Islet precursor cell (in vitro differentiated cells): ENCODE results near the gene CBFB.

Source experiments
- DNase-seq: peaks from one replicate; pipeline ENCODE4 v3.0.0-alpha.2; 2018

The CBFB gene

DNA sequence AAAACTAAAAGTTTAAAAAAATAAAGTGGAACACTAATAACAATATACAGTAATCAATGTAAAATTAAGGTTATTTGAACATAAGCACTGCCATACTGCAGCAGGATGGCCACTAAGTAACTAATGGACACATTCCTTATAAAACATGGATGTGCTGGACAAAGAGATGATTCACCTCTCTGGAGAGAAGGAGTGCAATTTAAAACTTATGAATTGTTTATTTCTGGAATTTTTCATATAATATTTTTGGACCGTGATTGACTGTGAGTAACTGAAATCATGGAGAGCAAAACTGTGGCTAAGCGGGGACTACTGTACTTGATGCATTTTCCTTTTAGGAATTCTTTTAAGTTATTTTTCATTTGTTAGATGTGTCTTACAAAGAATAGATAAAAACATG is 21.8 kb downstream of the CBFB start:
- DNase-seq: no peak

DNA sequence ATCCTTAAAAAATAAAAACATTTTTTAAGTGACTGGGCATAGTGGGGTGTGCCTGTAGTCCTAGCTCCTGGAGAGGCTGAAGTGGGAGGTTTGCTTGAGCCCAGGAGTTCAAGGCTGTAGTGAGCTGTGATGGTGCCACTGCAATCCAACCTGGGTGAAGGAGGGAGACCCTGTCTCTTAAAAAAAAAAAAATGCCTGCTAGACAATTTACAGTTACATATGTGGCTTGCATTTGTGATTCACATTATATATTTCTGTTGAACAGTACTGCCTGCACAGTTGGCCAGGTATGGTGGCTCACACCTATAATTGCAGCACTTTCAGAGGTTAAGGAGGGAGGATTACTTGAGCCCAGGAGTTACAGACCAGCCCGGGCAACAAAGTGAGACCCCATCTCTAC is 23.4 kb downstream of the CBFB start:
- DNase-seq: no peak

GRCh38 chr16:67053767-67054334 is 24.9 kb downstream of the CBFB start:
- no peak for DNase-seq

- DNase-seq: no peak
Measured at GRCh38 chr16:67054901-67055300, 26.0 kb downstream of the CBFB start.

DNA sequence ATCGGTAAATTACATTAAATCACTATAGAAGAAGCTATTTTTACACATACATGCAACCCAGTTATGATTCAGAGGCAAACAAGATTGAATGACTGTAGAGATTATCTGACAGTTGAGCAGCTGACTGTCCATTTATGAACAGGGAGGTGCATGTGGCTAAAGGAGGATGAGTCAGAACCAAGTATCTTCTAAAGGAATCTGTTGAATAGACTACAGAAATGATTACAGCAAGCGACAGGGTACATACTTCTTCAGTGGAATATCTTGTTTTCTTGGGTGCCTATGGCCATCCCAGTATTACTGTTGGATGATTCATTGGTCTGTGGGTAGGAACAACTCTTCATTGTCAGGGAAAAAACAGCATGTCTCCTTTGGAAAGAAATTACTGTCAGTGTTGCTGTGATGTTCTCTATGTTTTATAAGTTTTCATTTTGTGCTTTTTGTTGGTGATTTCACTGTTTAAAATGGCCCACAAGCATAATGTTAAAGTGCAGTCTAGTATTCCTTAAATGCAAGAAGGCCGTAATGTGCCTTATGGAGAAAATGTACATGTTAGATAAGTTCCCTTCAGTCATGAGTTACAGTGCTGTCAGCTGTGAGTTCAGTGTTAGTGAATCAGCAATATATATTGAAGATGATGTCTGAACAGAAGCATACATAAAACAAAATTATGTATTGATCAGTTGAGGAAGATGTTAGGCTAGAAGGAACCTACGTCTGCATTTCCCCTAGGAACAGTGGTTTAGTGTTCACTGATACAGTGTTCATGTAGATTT is 27.0 kb downstream of the CBFB start:
- DNase-seq: no peak

DNA sequence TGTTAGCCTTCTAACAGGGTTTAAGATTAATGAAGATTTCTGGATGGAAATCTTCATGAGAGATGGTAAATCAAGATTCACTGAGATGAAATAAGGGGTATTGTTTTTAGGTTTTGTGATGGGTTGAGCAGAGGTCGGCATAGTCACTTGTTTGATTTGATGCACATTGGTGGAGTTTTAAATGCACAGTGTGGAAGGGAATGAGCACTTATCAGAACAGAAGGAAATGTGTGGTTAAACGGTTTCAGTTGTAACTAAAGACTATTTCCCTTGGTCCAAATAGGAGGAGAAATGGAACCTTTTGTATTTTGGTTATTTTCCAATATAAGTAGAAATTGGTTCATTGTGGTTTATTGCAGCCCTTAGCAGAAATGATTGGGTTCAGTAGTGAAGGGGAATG is 34.1 kb downstream of the CBFB start:
- no peak for DNase-seq

DNA sequence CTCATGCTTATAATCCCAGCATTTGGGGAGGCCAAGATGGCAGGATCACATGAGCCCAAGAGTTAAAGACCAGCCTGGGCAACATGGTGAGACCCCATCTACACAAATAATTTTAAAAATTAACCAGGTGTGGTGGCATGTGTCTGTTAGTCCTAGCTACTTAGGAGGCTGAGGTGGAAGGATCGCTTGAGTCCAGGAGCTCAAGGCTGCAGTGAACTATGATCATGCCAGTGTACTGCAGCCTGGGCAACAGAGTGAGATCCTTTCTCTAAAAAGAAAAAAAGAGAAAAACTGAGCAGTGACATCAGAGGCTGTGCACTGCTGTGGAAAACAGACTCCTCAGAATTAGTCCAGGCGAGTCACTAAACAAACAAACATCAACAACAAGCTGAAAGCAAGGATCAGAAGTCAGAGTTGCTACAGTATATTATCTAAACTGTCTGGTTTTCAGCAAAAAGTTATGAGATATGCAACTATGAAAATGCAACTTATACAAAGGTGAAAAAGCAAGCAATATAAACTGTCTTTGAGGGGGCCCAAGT is 39.3 kb downstream of the CBFB start:
- DNase-seq: no peak

GRCh38 chr16:67071476-67072048 is 42.6 kb downstream of the CBFB start:
- no peak for DNase-seq

GRCh38 chr16:67075331-67075730 is 46.4 kb downstream of the CBFB start:
- no peak for DNase-seq

GRCh38 chr16:67077871-67078270 is 48.9 kb downstream of the CBFB start:
- no peak for DNase-seq

DNA sequence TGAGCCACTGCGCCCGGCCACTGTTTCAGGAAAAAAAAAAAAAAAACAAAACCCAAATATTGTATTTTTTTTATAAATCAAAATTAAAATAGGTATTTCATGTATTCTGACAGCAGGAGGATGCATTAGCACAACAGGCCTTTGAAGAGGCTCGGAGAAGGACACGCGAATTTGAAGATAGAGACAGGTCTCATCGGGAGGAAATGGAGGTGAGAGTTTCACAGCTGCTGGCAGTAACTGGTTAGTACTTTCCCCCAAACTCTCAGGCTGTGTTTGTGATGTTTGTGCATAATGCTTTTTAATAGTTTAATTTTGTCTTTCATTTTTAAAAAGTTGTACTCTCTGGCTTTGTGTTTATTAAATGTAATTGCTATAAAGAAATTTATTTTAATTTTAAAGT is 53.2 kb downstream of the CBFB start:
- no peak for DNase-seq

DNA sequence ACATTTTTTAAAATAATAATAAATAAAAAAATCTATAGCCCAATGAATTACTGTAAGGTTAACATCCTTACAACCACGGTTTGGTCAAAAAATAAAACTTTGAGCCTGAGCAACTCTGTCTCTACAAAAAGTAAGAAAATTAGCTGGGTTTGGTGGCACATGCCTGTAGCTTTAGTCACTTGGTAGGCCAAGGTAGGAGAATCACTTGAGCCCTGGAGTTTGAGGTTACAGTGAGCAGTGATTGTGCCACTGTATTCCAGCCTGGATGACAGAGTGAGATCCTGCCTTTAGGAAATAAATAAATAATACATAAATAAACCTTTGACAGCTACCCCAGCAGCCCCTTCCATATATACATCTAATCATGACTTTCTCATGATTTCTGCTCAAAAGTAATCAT is 53.9 kb downstream of the CBFB start:
- no peak for DNase-seq

GRCh38 chr16:67084345-67085028 is 55.5 kb downstream of the CBFB start:
- DNase-seq: no peak

DNA sequence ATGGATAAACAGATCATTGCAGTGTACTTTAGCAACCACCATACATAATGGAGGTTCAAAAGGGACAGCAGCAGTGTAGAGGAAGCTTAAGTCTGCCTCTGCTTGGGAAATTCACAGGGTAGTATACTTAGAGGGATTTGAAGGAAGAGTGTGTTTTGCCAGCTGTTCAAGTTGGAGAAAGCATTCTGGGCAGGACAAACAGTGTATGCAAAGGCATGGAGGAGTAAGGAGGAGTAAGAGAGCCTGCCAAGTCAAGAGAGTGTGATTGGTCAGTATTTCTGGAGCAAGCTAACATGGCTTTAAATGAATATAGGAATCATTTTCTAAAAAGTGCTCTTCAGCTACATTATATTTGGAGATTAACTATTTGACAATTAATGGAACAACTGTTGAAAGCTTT is 57.9 kb downstream of the CBFB start:
- DNase-seq: no peak

DNA sequence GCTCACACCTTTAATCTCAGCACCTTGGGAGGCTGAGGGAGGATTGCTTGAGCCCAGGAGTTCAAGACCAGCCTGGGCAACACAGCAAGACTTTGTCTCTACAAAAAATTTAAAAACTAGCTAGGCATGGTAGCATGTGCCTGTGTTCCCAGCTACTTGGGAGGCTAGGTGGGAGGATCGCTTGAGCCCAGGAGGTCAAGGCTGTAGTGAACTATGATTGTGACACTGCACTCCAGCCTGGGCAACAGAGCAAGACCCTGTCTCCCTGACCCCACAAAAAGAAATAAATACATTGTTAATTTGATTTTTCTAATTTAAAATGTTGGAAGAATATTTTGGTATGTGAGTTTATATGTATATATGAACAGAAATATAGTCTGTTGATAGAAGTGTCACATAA is 58.3 kb downstream of the CBFB start:
- DNase-seq: no peak

GRCh38 chr16:67087803-67088202 is 58.9 kb downstream of the CBFB start:
- no peak for DNase-seq

GRCh38 chr16:67088551-67088950 is 59.6 kb downstream of the CBFB start:
- no peak for DNase-seq

DNA sequence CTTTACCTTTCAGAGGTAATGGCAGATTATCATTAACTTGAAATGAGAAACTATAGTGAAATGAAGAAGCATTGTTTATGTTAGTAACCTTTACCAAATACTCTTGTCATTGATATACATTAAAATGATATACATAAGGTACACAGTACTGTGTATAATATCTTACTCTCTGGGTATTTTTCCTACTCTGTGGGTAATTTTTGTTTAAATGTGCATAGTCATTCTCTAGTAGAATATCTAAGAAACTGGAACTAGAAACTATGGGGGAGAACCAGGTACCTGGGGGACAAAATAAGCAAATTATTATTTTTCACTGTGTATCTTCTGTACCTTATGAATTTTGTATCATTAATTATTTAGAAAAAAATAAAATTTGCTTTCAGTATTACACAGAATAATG is 60.2 kb downstream of the CBFB start:
- DNase-seq: no peak

DNA sequence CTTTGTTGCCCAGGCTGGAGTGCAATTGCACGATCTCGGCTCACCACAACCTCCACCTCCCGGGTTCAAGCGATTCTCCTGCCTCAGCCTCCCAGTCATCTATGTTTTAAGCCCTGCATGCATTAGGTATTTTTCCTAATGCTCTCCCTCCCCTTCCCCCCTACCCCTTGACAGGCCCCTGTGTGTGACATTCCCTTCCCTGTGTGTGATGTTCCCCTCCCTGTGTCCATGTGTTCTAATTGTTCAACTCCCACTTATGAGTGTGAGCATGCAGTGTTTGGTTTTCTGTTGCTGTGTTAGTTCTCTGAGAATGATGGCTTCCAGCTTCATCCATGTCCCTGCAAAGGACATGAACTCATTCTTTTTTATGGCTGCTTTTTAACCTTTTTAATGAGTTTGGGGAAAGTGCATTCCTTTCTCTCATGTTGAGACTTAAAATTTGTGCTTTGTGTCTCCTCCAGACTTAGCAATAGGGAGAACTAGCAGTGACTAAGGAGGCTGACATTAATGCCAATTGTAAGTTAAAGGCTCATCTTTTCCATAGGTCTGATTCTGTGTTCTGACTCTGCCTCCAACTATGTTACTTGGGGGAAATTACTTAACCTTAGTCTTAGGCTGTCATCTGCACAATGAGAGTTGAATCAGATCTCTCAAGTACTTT is 63.1 kb downstream of the CBFB start:
- no peak for DNase-seq

DNA sequence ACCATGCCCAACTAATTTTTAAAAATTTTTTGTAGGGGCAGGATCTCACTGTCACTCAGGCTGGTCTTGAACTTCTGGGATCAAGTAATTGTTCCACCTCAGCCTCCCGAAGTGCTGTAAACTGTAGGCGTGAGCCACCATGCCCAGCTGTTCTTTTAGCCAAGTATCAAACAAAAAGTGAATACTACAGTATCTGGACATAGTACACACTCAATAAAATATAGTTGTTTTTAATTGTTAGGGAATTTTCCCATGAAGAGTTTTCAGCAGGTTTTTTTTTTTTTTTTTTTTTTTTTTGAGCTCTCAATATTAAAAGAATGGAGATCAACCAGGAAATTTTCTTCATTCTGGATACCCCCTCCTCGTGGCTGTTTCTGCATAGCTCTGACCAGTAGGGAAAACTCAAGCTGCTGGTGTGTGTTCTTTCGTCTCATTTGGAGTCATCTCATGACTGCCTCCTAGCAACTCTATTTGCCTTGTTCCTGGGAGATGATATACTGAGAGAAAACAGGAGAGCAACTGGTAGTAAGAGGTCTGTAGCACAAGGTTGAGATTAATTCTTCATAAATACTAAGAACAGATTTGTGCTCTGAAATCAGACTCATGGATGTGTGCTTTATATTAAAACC is 64.3 kb downstream of the CBFB start:
- DNase-seq: no peak

GRCh38 chr16:67098599-67098998 is 69.7 kb downstream of the CBFB start:
- no peak for DNase-seq

- no peak for DNase-seq
Measured at GRCh38 chr16:67100569-67101310, 71.8 kb downstream of the CBFB start.
